GM19372 (cell line): ENCODE results near the gene ERAL1.
"Not testable (repeated sequence)": the region's sequence is repeated elsewhere in the genome, so short reads cannot be mapped to it uniquely, and the experiment has no call there.

Source experiments
- ATAC-seq: cut with Tn5 transposase; IDR thresholded peaks from one replicate; pipeline ENCODE4 v1.9.1; 2021; ENCODE audit warnings: mild to moderate bottlenecking, low read depth, moderate library complexity; ENCODE audit not compliant: unreplicated experiment

ERAL1 gene

GRCh38 chr17:28896884-28897768, 42.3 kb downstream of the ERAL1 start, which contains the start of gene FLOT2:
Gene FLOT2 (minus strand): TSS chr17:28897733. CDS start chr17:28897574, 159 bp downstream.
- ATAC-seq, result peak; percentile 47

GRCh38 chr17:28897769-28898526, 43.1 kb downstream of the ERAL1 start:
- no peak for ATAC-seq

GRCh38 chr17:28898527-28898955, 43.7 kb downstream of the ERAL1 start:
- ATAC-seq, result no peak

GRCh38 chr17:28899212-28899815, 44.5 kb downstream of the ERAL1 start:
- no peak for ATAC-seq

- no peak for ATAC-seq
Measured at GRCh38 chr17:28900986-28901726, 46.3 kb downstream of the ERAL1 start.

- no peak for ATAC-seq
Measured at GRCh38 chr17:28901866-28902818, 47.3 kb downstream of the ERAL1 start.

- peak; percentile 77 for ATAC-seq
Measured at GRCh38 chr17:28902819-28903545, 48.2 kb downstream of the ERAL1 start, which contains the start of gene DHRS13. Gene DHRS13 (minus strand): TSS chr17:28903079. CDS start chr17:28902944, 135 bp downstream.

GRCh38 chr17:28903546-28903841, 48.7 kb downstream of the ERAL1 start:
- not testable (repeated sequence) for ATAC-seq

GRCh38 chr17:28904800-28905199, 50.0 kb downstream of the ERAL1 start:
- ATAC-seq, result no peak

- ATAC-seq, result no peak
Measured at GRCh38 chr17:28906276-28906675, 51.5 kb downstream of the ERAL1 start.

- no peak for ATAC-seq
Measured at GRCh38 chr17:28906706-28907438, 52.1 kb downstream of the ERAL1 start.

GRCh38 chr17:28907709-28908475, 53.1 kb downstream of the ERAL1 start:
- no peak for ATAC-seq

- ATAC-seq, result no peak
Measured at GRCh38 chr17:28908640-28909167, 53.9 kb downstream of the ERAL1 start.

GRCh38 chr17:28910534-28910933, 55.7 kb downstream of the ERAL1 start:
- no peak for ATAC-seq
